Activated gamma-delta T cell treated with anti-CD3 and anti-CD28 coated beads, Interleukin-2, amount 50 U/mL, for 16 hours (primary cell): ENCODE data around the gene RAX2.
A peak's percentile ranks its signal among the peaks of the same experiment; 100 is the strongest.

ENCODE experiments used
- DNase-seq: peaks from one replicate; pipeline ENCODE4 v3.0.0-alpha.2; 2020; ENCODE audit warnings: low read depth

The RAX2 gene

GRCh38 chr19:3725640-3726310 is 46.3 kb downstream of the RAX2 start:
- DNase-seq, result no peak

- DNase-seq, result no peak
These were observed 46.9 kb downstream of the RAX2 start for GRCh38 chr19:3725121-3725520.

- no peak for DNase-seq
These were observed 48.1 kb downstream of the RAX2 start for GRCh38 chr19:3723883-3724282.

GRCh38 chr19:3723110-3723488 is 48.9 kb downstream of the RAX2 start:
- no peak for DNase-seq

- no peak for DNase-seq
These were observed 49.5 kb downstream of the RAX2 start for GRCh38 chr19:3722443-3723109.

- no peak for DNase-seq
These were observed 50.1 kb downstream of the RAX2 start for GRCh38 chr19:3721887-3722442.

- DNase-seq, result peak; percentile 76
These were observed 50.7 kb downstream of the RAX2 start for GRCh38 chr19:3721131-3721886.

GRCh38 chr19:3720349-3720917 is 51.6 kb downstream of the RAX2 start:
- DNase-seq, result no peak

GRCh38 chr19:3719868-3720267 is 52.2 kb downstream of the RAX2 start:
- DNase-seq, result no peak
